ELR (cell line): ENCODE measurements around the gene STK24.
"Not testable (repeated sequence)": the region's sequence is repeated elsewhere in the genome, so short reads cannot be mapped to it uniquely, and the experiment has no call there.

ENCODE experiments used
- DNase-seq: peaks from one replicate; pipeline ENCODE4 v3.0.0-alpha.2; 2015; ENCODE audit warnings: low read depth

Gene STK24

GRCh38 chr13:98576963-98577835, at the start of gene STK24:
STK24 (minus strand) TSS chr13:98577107; CDS start chr13:98576786, 321 bp downstream.
- DNase-seq = peak; percentile 83

GRCh38 chr13:98626298-98626935, 49.5 kb upstream of the STK24 start:
- peak; percentile 8 for DNase-seq

- not testable (repeated sequence) for DNase-seq
Observed at GRCh38 chr13:98624589-98624988, 47.7 kb upstream of the STK24 start.

- no peak for DNase-seq
Observed at GRCh38 chr13:98622931-98623331, 46.0 kb upstream of the STK24 start.

GRCh38 chr13:98619556-98619955, 42.6 kb upstream of the STK24 start:
- DNase-seq = no peak

- DNase-seq = not testable (repeated sequence)
Observed at GRCh38 chr13:98615595-98615994, 38.7 kb upstream of the STK24 start.

GRCh38 chr13:98613591-98613990, 36.7 kb upstream of the STK24 start:
- DNase-seq = no peak

- DNase-seq = no peak
Observed at GRCh38 chr13:98609756-98610155, 32.8 kb upstream of the STK24 start.

GRCh38 chr13:98606296-98606695, 29.4 kb upstream of the STK24 start:
- DNase-seq = no peak

- no peak for DNase-seq
Observed at GRCh38 chr13:98599502-98600328, 22.8 kb upstream of the STK24 start.

- peak; percentile 39 for DNase-seq
Observed at GRCh38 chr13:98598043-98598442, 21.1 kb upstream of the STK24 start.

GRCh38 chr13:98595134-98595533, 18.2 kb upstream of the STK24 start:
- no peak for DNase-seq

- DNase-seq = no peak
Observed at GRCh38 chr13:98592362-98592732, 15.4 kb upstream of the STK24 start.

GRCh38 chr13:98591721-98592361, 14.9 kb upstream of the STK24 start:
- no peak for DNase-seq

- DNase-seq = not testable (repeated sequence)
Observed at GRCh38 chr13:98590471-98590870, 13.6 kb upstream of the STK24 start.

- DNase-seq = not testable (repeated sequence)
Observed at GRCh38 chr13:98589516-98589915, 12.6 kb upstream of the STK24 start.

- no peak for DNase-seq
Observed at GRCh38 chr13:98586400-98587345, 9.8 kb upstream of the STK24 start.

GRCh38 chr13:98585946-98586345, 9.0 kb upstream of the STK24 start:
- no peak for DNase-seq

- DNase-seq = no peak
Observed at GRCh38 chr13:98585398-98585754, 8.5 kb upstream of the STK24 start.

GRCh38 chr13:98584668-98585397, 7.9 kb upstream of the STK24 start:
- DNase-seq = no peak
